ENCODE results near the gene RPGR. TPM values are rescaled to one million over a fixed set of nuclear protein-coding genes. Genes with fewer than 3 reads are reported as not detected.

The RPGR gene
- total and polyA plus RNA-seq, 12 donors = 3.6 to 22.0 (median 7.5) TPM

- intact Hi-C loops (cut with DNase I) = no loop called here
- Histone ChIP-seq H3K4me3 (no peak overlapping the region), H3K36me3 (replicated peaks in 1 of 2) (no peaks in the 10 kb centered on the region), H3K4me1 (replicated peaks in 1 of 2) (no peaks in the 10 kb centered on the region), H3K27ac (no peak overlapping the region), H3K9me3 (replicated peaks in 1 of 3) (no peaks in the 10 kb centered on the region), H3K27me3 (peaks cover 9% of the 10 kb centered on the region)
- WGBS, 4 donors = 54 to 79% (median 60%) methylated on average over 4 of the region's 4 CpGs
- TF ChIP-seq CTCF (IDR thresholded peaks at IDR 0.05) = no peak
- TF ChIP-seq POLR2A (IDR thresholded peaks at IDR 0.05) = no peak
- no peak for DNase-seq
Observed at GRCh38 chrX:38357747-38358673, 30.7 kb upstream of the RPGR start.

GRCh38 chrX:38356401-38356800 lies 29.1 kb upstream of the RPGR start:
- Histone ChIP-seq H3K9me3 (replicated peaks in 1 of 3) (no peaks in the 10 kb centered on the region), H3K27me3 (peaks cover 9% of the 10 kb centered on the region)
- WGBS, 4 donors = 70 to 98% (median 89%) methylated on average over 3 to 8 of the region's 8 CpGs

GRCh38 chrX:38352362-38352761 lies 25.1 kb upstream of the RPGR start, which contains the start of gene OTC:
OTC (plus strand) TSS chrX:38352604; CDS start chrX:38352697, 93 bp downstream.
- Histone ChIP-seq H3K4me1 (replicated peaks in 1 of 2) (no peaks in the 10 kb centered on the region), H3K4me3 (no peak within 1 kb of the TSS), H3K9me3 (replicated peaks in 1 of 3) (no peaks in the 10 kb centered on the region), H3K36me3 (replicated peaks in 1 of 2) (no peaks in the 10 kb centered on the region), H3K27me3 (peaks cover 28% of the 10 kb centered on the region), H3K27ac (no peak within 1 kb of the TSS)
- TF ChIP-seq POLR2A (IDR thresholded peaks at IDR 0.05) (no peak), CTCF (IDR thresholded peaks at IDR 0.05) (no peak)
- 64 to 85% (median 75%) methylated on average over 3 to 4 of the region's 4 CpGs for WGBS, 4 donors
- intact Hi-C loops (cut with DNase I) = no loop called here
- no peak for DNase-seq

More at GRCh38 chrX:38356401-38356800, 29.1 kb upstream of the RPGR start:
- H3K27ac ChIP-seq = no peak overlapping the region
- H3K4me3 ChIP-seq = no peak overlapping the region
- H3K4me1 ChIP-seq (replicated peaks in 1 of 2) = no peaks in the 10 kb centered on the region
- no peak for DNase-seq
- intact Hi-C loops (cut with DNase I) = no loop called here
- H3K36me3 ChIP-seq (replicated peaks in 1 of 2) = no peaks in the 10 kb centered on the region
- TF ChIP-seq CTCF (IDR thresholded peaks at IDR 0.05) = no peak
- no peak for TF ChIP-seq POLR2A (IDR thresholded peaks at IDR 0.05)

- Histone ChIP-seq H3K9me3 (replicated peaks in 1 of 3) (no peaks in the 10 kb centered on the region), H3K27ac (no peak overlapping the region), H3K27me3 (peaks cover 28% of the 10 kb centered on the region), H3K4me3 (no peak overlapping the region), H3K4me1 (replicated peaks in 1 of 2) (no peaks in the 10 kb centered on the region), H3K36me3 (replicated peaks in 1 of 2) (no peaks in the 10 kb centered on the region)
- intact Hi-C loops (cut with DNase I) = no loop called here
- TF ChIP-seq POLR2A (IDR thresholded peaks at IDR 0.05) = no peak
- no peak for TF ChIP-seq CTCF (IDR thresholded peaks at IDR 0.05)
- WGBS, 4 donors = 71 to 93% (median 85%) methylated on average over 3 of the region's 3 CpGs
- no peak for DNase-seq
Observed at GRCh38 chrX:38351346-38351745, 24.0 kb upstream of the RPGR start.

Measured in adrenal gland (tissue), 12 donors.